Measurements from ENCODE around the gene ITGA1. TPM values are rescaled to one million over a fixed set of nuclear protein-coding genes. Genes with fewer than 3 reads are reported as not detected.

ITGA1 gene
- total and polyA plus RNA-seq, 2 of the 8 experiments (the other 6 are each of a cell fraction or from before 2014, with no cell fraction given), result 2.3 to 9.0 TPM

DNA sequence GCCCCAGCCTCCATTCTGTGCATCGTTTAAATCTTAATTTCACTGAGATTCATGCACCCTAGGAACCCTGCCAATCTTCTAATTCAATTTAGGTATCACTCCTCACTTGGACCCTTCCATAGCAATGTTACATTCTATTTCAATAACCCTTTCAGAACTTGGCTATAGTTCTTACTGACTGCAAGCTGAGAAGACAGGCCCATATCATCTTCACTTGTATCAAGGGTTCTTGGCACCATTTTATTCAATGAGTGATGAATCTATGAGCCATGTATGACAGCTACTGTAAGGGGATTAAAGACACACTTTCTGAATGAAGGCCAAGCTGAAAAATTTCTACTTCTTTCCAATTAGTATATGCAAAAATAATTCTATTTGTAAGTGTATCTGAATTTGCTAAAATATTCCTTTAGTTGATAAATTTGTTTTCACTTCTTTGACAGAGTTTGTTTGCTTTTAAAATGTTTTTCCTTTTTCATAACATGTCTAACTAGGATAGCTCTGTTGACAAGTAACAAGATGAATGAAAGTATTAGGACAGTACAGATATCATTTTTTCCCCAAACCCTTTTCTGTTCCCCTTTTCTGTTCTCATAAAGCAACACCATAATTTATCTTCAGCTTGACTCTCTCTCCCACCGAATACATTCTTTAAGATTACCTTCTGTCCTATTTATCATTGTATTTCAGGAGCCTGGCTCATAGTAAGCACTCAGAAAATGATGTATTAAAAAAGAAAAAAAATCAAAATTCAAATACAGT, 211.0 kb downstream of the ITGA1 start:
- WGBS, 2 experiments (ENCODE audit: extremely low coverage in 1 of 2, insufficient coverage in 1 of 2, insufficient read length in 1 of 2, insufficient replicate concordance in 2 of 2, low coverage in 1 of 2, low lambda C conversion rate in 2 of 2, missing lambda C conversion rate in 1 of 2), result 92% methylated on average over 2 of the region's 2 CpGs; no CpG with 5 or more reads in 1 of the 2 experiments
- no peak overlapping the region for H2AFZ ChIP-seq (ENCODE audit: low read length)
- H3K27ac ChIP-seq (ENCODE audit: low read depth, low read length), result no peak overlapping the region
- H3K4me3 ChIP-seq (ENCODE audit: extremely low read depth in 1 of 4, insufficient read depth in 2 of 4, low read depth in 3 of 4, low read length in 4 of 4), result no peak overlapping the region
- no peak overlapping the region for H3K9ac ChIP-seq (replicated peaks in 1 of 4; ENCODE audit: extremely low read depth in 1 of 4, low read depth in 3 of 4, low read length in 3 of 4)
- CTCF ChIA-PET (ENCODE audit: partially characterized antibody), result interaction anchor here (1.5 to 3.4 kb wide), 4 partner anchors 9 to 50 kb away, joined by 3 to 12 read pairs (median 8); no protein-coding TSS in a partner anchor
- no peak overlapping the region for H3K4ac ChIP-seq (replicated peaks; ENCODE audit: insufficient read length, low read depth, low read length)
- H4K8ac ChIP-seq (ENCODE audit: extremely low read depth, insufficient read depth, low read length), result no peak overlapping the region
- no peak overlapping the region for H2BK12ac ChIP-seq (ENCODE audit: low read depth, low read length)
- H2BK5ac ChIP-seq (ENCODE audit: low read depth, low read length), result no peak overlapping the region
- H2AK5ac ChIP-seq (ENCODE audit: low read depth, low read length), result no peak overlapping the region
- no peak for FAIRE-seq
- POLR2A ChIA-PET (ENCODE audit: partially characterized antibody), result no interaction called here
- TF ChIP-seq, protein P1, sequence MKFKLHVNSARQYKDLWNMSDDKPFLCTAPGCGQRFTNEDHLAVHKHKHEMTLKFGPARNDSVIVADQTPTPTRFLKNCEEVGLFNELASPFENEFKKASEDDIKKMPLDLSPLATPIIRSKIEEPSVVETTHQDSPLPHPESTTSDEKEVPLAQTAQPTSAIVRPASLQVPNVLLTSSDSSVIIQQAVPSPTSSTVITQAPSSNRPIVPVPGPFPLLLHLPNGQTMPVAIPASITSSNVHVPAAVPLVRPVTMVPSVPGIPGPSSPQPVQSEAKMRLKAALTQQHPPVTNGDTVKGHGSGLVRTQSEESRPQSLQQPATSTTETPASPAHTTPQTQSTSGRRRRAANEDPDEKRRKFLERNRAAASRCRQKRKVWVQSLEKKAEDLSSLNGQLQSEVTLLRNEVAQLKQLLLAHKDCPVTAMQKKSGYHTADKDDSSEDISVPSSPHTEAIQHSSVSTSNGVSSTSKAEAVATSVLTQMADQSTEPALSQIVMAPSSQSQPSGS (IDR thresholded peaks at IDR 0.05; ENCODE audit: low read length), result no peak
- TF ChIP-seq BRCA1 (IDR thresholded peaks at IDR 0.05; ENCODE audit: low read depth, low read length), result no peak
- TF ChIP-seq BACH1 (IDR thresholded peaks at IDR 0.05; ENCODE audit: low read length), result no peak
- no peak for TF ChIP-seq JUN (IDR thresholded peaks at IDR 0.05; ENCODE audit: low read depth, low read length)
- no peak overlapping the region for H2BK20ac ChIP-seq (ENCODE audit: low read length)
- H3K36me3 ChIP-seq (ENCODE audit: control insufficient read depth in 2 of 4, insufficient read depth in 4 of 4, low read length in 3 of 4), result no peaks in the 10 kb centered on the region
- no peak overlapping the region for H4K5ac ChIP-seq (ENCODE audit: insufficient read length, low read depth, low read length)
- H3K4me1 ChIP-seq (replicated peaks in 1 of 4; ENCODE audit: control insufficient read depth in 3 of 4, insufficient read depth in 4 of 4, low read length in 3 of 4), result no peaks in the 10 kb centered on the region
- H3K56ac ChIP-seq (replicated peaks; ENCODE audit: insufficient read length, low read depth, low read length), result no peak overlapping the region
- H4K20me1 ChIP-seq (replicated peaks in 1 of 2; ENCODE audit: control insufficient read depth in 1 of 2, insufficient read depth in 2 of 2, low read length in 2 of 2), result no peaks in the 10 kb centered on the region
- H3K27me3 ChIP-seq (replicated peaks in 1 of 4; ENCODE audit: control insufficient read depth in 3 of 4, extremely low read depth in 1 of 4, insufficient read depth in 3 of 4, low read length in 3 of 4), result peaks cover 0 to 2% (median 0%) of the 10 kb centered on the region in 4 experiments; a peak in 1 of 7 replicates
- no peak overlapping the region for H2BK120ac ChIP-seq (replicated peaks; ENCODE audit: low read depth, low read length)
- H3K79me2 ChIP-seq (ENCODE audit: control insufficient read depth in 1 of 2, insufficient read depth in 2 of 2, low read length in 2 of 2), result no peaks in the 10 kb centered on the region
- DNase-seq (ENCODE audit: low read depth in 1 of 2, low spot score in 2 of 2), result no peak
- H3K4me2 ChIP-seq (ENCODE audit: insufficient read depth in 1 of 2, low read depth in 2 of 2, low read length in 2 of 2), result no peak overlapping the region
- H4K91ac ChIP-seq (replicated peaks; ENCODE audit: insufficient read length, low read length), result no peak overlapping the region
- no peak overlapping the region for H3K18ac ChIP-seq (ENCODE audit: extremely low read depth, low read length)
- no peak overlapping the region for H3K23ac ChIP-seq (ENCODE audit: insufficient read length)
- no peak overlapping the region for H2BK15ac ChIP-seq (ENCODE audit: low read length)
- H3K23me2 ChIP-seq (ENCODE audit: low read depth, low read length), result no peaks in the 10 kb centered on the region
- no peaks in the 10 kb centered on the region for H3K9me3 ChIP-seq (ENCODE audit: insufficient read depth in 2 of 2, low read depth in 1 of 2, low read length in 1 of 2)
- no peaks in the 10 kb centered on the region for H3K79me1 ChIP-seq (ENCODE audit: low read depth, low read length)
- H3K14ac ChIP-seq (ENCODE audit: insufficient read length), result no peak overlapping the region
